Activated T-helper 1 cell treated with anti-CD3 and anti-CD28 coated beads, Interleukin-2, amount 50 U/mL, for 16 hours (primary cell): ENCODE measurements around the gene KRT17.

Experiments used
- DNase-seq, 2 donors: peaks; one replicate each; pipeline ENCODE4 v3.0.0-alpha.2; 2020; ENCODE audit warnings: low read depth in 1 of 2, low spot score in 1 of 2

KRT17 gene

GRCh38 chr17:41624208-41625101 lies at the start of gene KRT17:
KRT17 (minus strand) TSS chr17:41624575; CDS start chr17:41624509, 66 bp downstream.
- no peak for DNase-seq

- DNase-seq: no peak
These were observed 47.8 kb upstream of the KRT17 start for GRCh38 chr17:41672153-41672552.

GRCh38 chr17:41667280-41668041 lies 43.1 kb upstream of the KRT17 start:
- no peak for DNase-seq

GRCh38 chr17:41666708-41667279 lies 42.4 kb upstream of the KRT17 start:
- peak; percentile 77 to 81 for DNase-seq

GRCh38 chr17:41666237-41666641 lies 41.9 kb upstream of the KRT17 start:
- peak; percentile 22 to 56 for DNase-seq

- DNase-seq: peak; percentile 78 to 87
These were observed 41.3 kb upstream of the KRT17 start for GRCh38 chr17:41665566-41666236.

- no peak for DNase-seq
These were observed 40.5 kb upstream of the KRT17 start for GRCh38 chr17:41664587-41665565.

GRCh38 chr17:41664172-41664457 lies 39.7 kb upstream of the KRT17 start:
- DNase-seq: no peak

- DNase-seq: no peak
These were observed 39.2 kb upstream of the KRT17 start for GRCh38 chr17:41663451-41664171.

- no peak for DNase-seq
These were observed 35.9 kb upstream of the KRT17 start for GRCh38 chr17:41660221-41660711.

GRCh38 chr17:41659427-41660212 lies 35.2 kb upstream of the KRT17 start:
- DNase-seq: no peak

- DNase-seq: no peak
These were observed 34.5 kb upstream of the KRT17 start for GRCh38 chr17:41658846-41659245.

- DNase-seq: no peak
These were observed 33.6 kb upstream of the KRT17 start for GRCh38 chr17:41657936-41658335.

- no peak for DNase-seq
These were observed 32.9 kb upstream of the KRT17 start for GRCh38 chr17:41657176-41657754.

GRCh38 chr17:41656249-41657023 lies 32.1 kb upstream of the KRT17 start:
- DNase-seq: no peak

- no peak for DNase-seq
These were observed 31.3 kb upstream of the KRT17 start for GRCh38 chr17:41655611-41656111.
